GM19043 (cell line): Measurements from ENCODE around the gene ARHGEF28.

ENCODE experiments used
- ATAC-seq: cut with Tn5 transposase; IDR thresholded peaks from one replicate; pipeline ENCODE4 v1.9.1; 2021; ENCODE audit warnings: low read depth; ENCODE audit not compliant: unreplicated experiment

Gene ARHGEF28

GRCh38 chr5:73799401-73799972, 173.5 kb downstream of the ARHGEF28 start:
- ATAC-seq, result no peak

GRCh38 chr5:73801686-73802085, 175.7 kb downstream of the ARHGEF28 start:
- ATAC-seq, result no peak

GRCh38 chr5:73805449-73805848, 179.5 kb downstream of the ARHGEF28 start:
- no peak for ATAC-seq

- ATAC-seq, result no peak
These were observed 182.9 kb downstream of the ARHGEF28 start for GRCh38 chr5:73808911-73809310.

- ATAC-seq, result no peak
These were observed 184.4 kb downstream of the ARHGEF28 start for GRCh38 chr5:73810429-73810828.

- ATAC-seq, result no peak
These were observed 186.5 kb downstream of the ARHGEF28 start for GRCh38 chr5:73812457-73812856.

GRCh38 chr5:73812962-73813588, 187.1 kb downstream of the ARHGEF28 start:
- no peak for ATAC-seq

- no peak for ATAC-seq
These were observed 188.3 kb downstream of the ARHGEF28 start for GRCh38 chr5:73814233-73814846.

- no peak for ATAC-seq
These were observed 189.6 kb downstream of the ARHGEF28 start for GRCh38 chr5:73815631-73816030.

GRCh38 chr5:73816656-73817420, 190.8 kb downstream of the ARHGEF28 start:
- ATAC-seq, result no peak

- no peak for ATAC-seq
These were observed 192.4 kb downstream of the ARHGEF28 start for GRCh38 chr5:73818357-73818756.

GRCh38 chr5:73820326-73820725, 194.3 kb downstream of the ARHGEF28 start:
- ATAC-seq, result no peak

GRCh38 chr5:73821003-73821402, 195.0 kb downstream of the ARHGEF28 start:
- ATAC-seq, result no peak

GRCh38 chr5:73822278-73822988, 196.4 kb downstream of the ARHGEF28 start:
- ATAC-seq, result no peak

GRCh38 chr5:73822989-73823339, 197.0 kb downstream of the ARHGEF28 start:
- ATAC-seq, result no peak

- no peak for ATAC-seq
These were observed 197.5 kb downstream of the ARHGEF28 start for GRCh38 chr5:73823508-73823925.

GRCh38 chr5:73825199-73825598, 199.2 kb downstream of the ARHGEF28 start:
- ATAC-seq, result no peak

GRCh38 chr5:73825736-73826135, 199.7 kb downstream of the ARHGEF28 start:
- no peak for ATAC-seq

GRCh38 chr5:73826301-73827105, 200.5 kb downstream of the ARHGEF28 start:
- ATAC-seq, result no peak

- no peak for ATAC-seq
These were observed 201.1 kb downstream of the ARHGEF28 start for GRCh38 chr5:73827106-73827450.
